ENCODE results near the gene AMPD2. TPM values are rescaled to one million over a fixed set of nuclear protein-coding genes. Genes with fewer than 3 reads are reported as not detected.

The AMPD2 gene
- total and polyA plus RNA-seq, 2 donors (not counting 3 experiments of a cell fraction or from before 2014, with no cell fraction given) = 69.4 TPM

- intact Hi-C loops (cut with micrococcal nuclease) = loop anchor here (5.0 kb wide), 1 partner anchor 98 kb away; the partner anchor contains the start of gene EPS8L3
- no peaks in the 10 kb centered on the region for H3K79me2 ChIP-seq (ENCODE audit: control insufficient read depth, insufficient read depth, low read length)
- no peak overlapping the region for H2AFZ ChIP-seq (ENCODE audit: low read depth, low read length)
- H3K9me3 ChIP-seq (replicated peaks; ENCODE audit: control insufficient read depth, insufficient read depth, low read length) = no peaks in the 10 kb centered on the region
- no peak overlapping the region for H3K4me2 ChIP-seq (ENCODE audit: insufficient read depth, low read length)
- no peak overlapping the region for H3K9ac ChIP-seq (replicated peaks; ENCODE audit: extremely low read depth, insufficient read depth, low read length)
- H3K27ac ChIP-seq (ENCODE audit: insufficient read depth, low read depth, low read length) = no peak overlapping the region
- peaks cover 5% of the 10 kb centered on the region for H3K4me1 ChIP-seq (ENCODE audit: control insufficient read depth, extremely low read depth, insufficient read depth, low read length)
- no peaks in the 10 kb centered on the region for H3K9me1 ChIP-seq (replicated peaks; ENCODE audit: control insufficient read depth, extremely low read depth, insufficient read depth, low read length)
- no peak overlapping the region for H3K4me3 ChIP-seq (replicated peaks in 1 of 3; ENCODE audit: insufficient read depth in 1 of 3, low read depth in 1 of 3, low read length in 3 of 3)
- CTCF ChIA-PET = interaction anchor here (1.0 kb wide), 1 partner anchor 23 kb away, joined by 3 read pairs; the partner anchor contains the start of gene GSTM1
- H3K27me3 ChIP-seq (ENCODE audit: control insufficient read depth in 2 of 2, insufficient read depth in 2 of 2, low read length in 2 of 2) = no peaks in the 10 kb centered on the region
- no peaks in the 10 kb centered on the region for H3K36me3 ChIP-seq (ENCODE audit: control insufficient read depth in 2 of 2, extremely low read depth in 1 of 2, insufficient read depth in 2 of 2, low read length in 2 of 2)
- no peaks in the 10 kb centered on the region for H4K20me1 ChIP-seq (replicated peaks; ENCODE audit: control insufficient read depth, extremely low read depth, insufficient read depth, low read length)
- dilution Hi-C loops (cut with MboI; ENCODE audit: extremely low pct_ligation_motif_present, low sequenced_read_pairs) = no loop called here
- POLR2A ChIA-PET = no interaction called here
- BruUV-seq (replicated peaks) = no TSS peak
- DNase-seq (ENCODE audit: low read depth, low spot score) (no peak), FAIRE-seq (no peak)
- no peak for TF ChIP-seq GATA2 (IDR thresholded peaks at IDR 0.05; ENCODE audit: insufficient read depth, insufficient read length, low read depth, low read length)
- TF ChIP-seq MAX (IDR thresholded peaks at IDR 0.05; ENCODE audit: insufficient read depth, insufficient read length) = no peak
- no peak for TF ChIP-seq EZH2 (IDR thresholded peaks at IDR 0.05; ENCODE audit: borderline replicate concordance, low read depth, low read length, severe bottlenecking)
- TF ChIP-seq, protein P1, sequence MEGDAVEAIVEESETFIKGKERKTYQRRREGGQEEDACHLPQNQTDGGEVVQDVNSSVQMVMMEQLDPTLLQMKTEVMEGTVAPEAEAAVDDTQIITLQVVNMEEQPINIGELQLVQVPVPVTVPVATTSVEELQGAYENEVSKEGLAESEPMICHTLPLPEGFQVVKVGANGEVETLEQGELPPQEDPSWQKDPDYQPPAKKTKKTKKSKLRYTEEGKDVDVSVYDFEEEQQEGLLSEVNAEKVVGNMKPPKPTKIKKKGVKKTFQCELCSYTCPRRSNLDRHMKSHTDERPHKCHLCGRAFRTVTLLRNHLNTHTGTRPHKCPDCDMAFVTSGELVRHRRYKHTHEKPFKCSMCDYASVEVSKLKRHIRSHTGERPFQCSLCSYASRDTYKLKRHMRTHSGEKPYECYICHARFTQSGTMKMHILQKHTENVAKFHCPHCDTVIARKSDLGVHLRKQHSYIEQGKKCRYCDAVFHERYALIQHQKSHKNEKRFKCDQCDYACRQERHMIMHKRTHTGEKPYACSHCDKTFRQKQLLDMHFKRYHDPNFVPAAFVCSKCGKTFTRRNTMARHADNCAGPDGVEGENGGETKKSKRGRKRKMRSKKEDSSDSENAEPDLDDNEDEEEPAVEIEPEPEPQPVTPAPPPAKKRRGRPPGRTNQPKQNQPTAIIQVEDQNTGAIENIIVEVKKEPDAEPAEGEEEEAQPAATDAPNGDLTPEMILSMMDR (IDR thresholded peaks at IDR 0.05; ENCODE audit: extremely low read depth in 1 of 2, insufficient read depth in 1 of 2, low read depth in 1 of 2, low read length in 2 of 2) = no peak
These were observed 45.0 kb downstream of the AMPD2 start for GRCh38 chr1:109664671-109665070.
